Measurements from ENCODE around the gene VEZF1.

Gene VEZF1

DNA sequence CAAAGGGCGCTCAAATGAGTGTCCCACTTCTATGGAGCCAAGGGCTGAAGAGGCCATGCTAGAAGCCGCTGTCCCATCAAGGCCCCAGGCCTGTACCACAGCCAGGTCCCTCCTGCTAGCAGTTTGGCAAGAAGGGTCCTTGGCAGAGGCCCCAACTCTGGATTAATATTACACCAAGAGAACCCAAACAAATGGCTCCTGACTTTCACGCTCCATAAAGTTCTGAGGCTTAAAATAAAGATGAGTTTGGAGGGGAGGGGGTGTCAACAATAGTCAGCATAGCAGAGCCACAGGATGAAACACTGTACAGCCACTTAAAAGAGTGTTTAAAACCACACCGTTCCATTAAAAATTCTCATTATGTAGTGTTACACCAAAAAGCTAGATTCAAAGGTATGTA, 63.4 kb downstream of the VEZF1 start:
- no peak for DNase-seq

Measured in NCI-H2107 (cell line).